Esophagus muscularis mucosa (tissue), 4 donors: ENCODE measurements around the gene CNOT10. TPM values are rescaled to one million over a fixed set of nuclear protein-coding genes. Genes with fewer than 3 reads are reported as not detected.

Experiments
- DNase-seq: peaks from one replicate; pipeline ENCODE4 v3.0.0-alpha.2; 2017; ENCODE audit errors: extremely low spot score
- H3K27ac ChIP-seq, 4 donors: fragments of 200-600 bp; sonication (generic); replicated peaks in 1 of 4; 1 replicate in 3 of 4; 2 replicates in 1 of 4; pipeline ENCODE4 v1.5.1; 2016 to 2019; ENCODE audit warnings: mild to moderate bottlenecking in 1 of 4
- H3K27me3 ChIP-seq, 4 donors: fragments of 200-600 bp; sonication (generic); one replicate each; pipeline versions ENCODE4 v1.5.1 to v1.6.0; 2016 to 2019
- H3K36me3 ChIP-seq, 4 donors: fragments of 200-600 bp; sonication (generic); one replicate each; pipeline ENCODE4 v1.5.1; 2016 to 2019
- H3K4me1 ChIP-seq, 4 donors: fragments of 200-600 bp; sonication (generic); one replicate each; pipeline ENCODE4 v1.5.1; 2016 to 2019
- H3K4me3 ChIP-seq, 4 donors: fragments of 200-600 bp; sonication (generic); 1 replicate in 2 of 4; 2 replicates in 2 of 4; pipeline ENCODE4 v1.5.1; 2016 to 2019; ENCODE audit warnings: mild to moderate bottlenecking in 4 of 4, moderate library complexity in 1 of 4
- H3K9me3 ChIP-seq, 4 donors: fragments of 200-600 bp; sonication (generic); 1 replicate in 3 of 4; 2 replicates in 1 of 4; pipeline ENCODE4 v1.5.1; 2016 to 2019
- CTCF ChIP-seq, 3 experiments: fragments of 200-600 bp in 2 of 3; fragments of 450-650 bp in 1 of 3; sonication (generic) in 2 of 3; IDR thresholded peaks; one replicate each; pipeline ENCODE4 v1.5.1; 2017 to 2019; ENCODE audit warnings: antibody characterized with exemption in 3 of 3, mild to moderate bottlenecking in 2 of 3, moderate library complexity in 1 of 3
- EP300 ChIP-seq: sonication (generic); formaldehyde crosslinking; IDR thresholded peaks from one replicate; pipeline ENCODE4 v1.6.1; 2017; ENCODE audit warnings: antibody characterized with exemption
- POLR2A ChIP-seq: fragments of 450-650 bp; IDR thresholded peaks from one replicate; pipeline ENCODE4 v1.6.1; 2017; ENCODE audit warnings: antibody characterized with exemption, moderate library complexity, mild to moderate bottlenecking, low read depth
- POLR2AphosphoS5 ChIP-seq, 2 donors: sonication (generic); formaldehyde crosslinking; IDR thresholded peaks; one replicate each; pipeline ENCODE4 v1.6.1; 2017; ENCODE audit warnings: antibody characterized with exemption in 2 of 2
- WGBS: methylation state at CpG from one replicate; pipeline ENCODE4 v1.1.5; 2018; 5-methylcytosine and 5-hydroxymethylcytosine counted together
- intact Hi-C: fragments of 100-400 bp; cut with DNase I; formaldehyde crosslinking; loops from one replicate; pipeline ENCODE4 v1.15.1; 2023
- total RNA-seq, 4 donors: library from RNA; depleted of rRNA; stranded (reverse); fragments of >200 nt; gene quantifications; one replicate each; pipeline versions ENCODE4 v1.1.0 to v1.2.1, GENCODE V29; 2016

The CNOT10 gene
- total RNA-seq, 4 donors from 2014 or later, result 10.8 to 16.8 (median 15.4) TPM

- DNase-seq, result no peak
- H3K4me1 ChIP-seq, result peaks cover 0 to 14% (median 7%) of the 10 kb centered on the region in 4 donors
- H3K36me3 ChIP-seq, result peaks cover 15 to 45% (median 34%) of the 10 kb centered on the region in 4 donors
- H3K27me3 ChIP-seq, result no peaks in the 10 kb centered on the region
- no peaks in the 10 kb centered on the region for H3K9me3 ChIP-seq
- TF ChIP-seq POLR2AphosphoS5 (IDR thresholded peaks at IDR 0.05), result no peak
- no peak for TF ChIP-seq EP300
- TF ChIP-seq POLR2A, result no peak
- TF ChIP-seq CTCF (IDR thresholded peaks at IDR 0.05), result no peak
- no peak overlapping the region for H3K27ac ChIP-seq
- no peak overlapping the region for H3K4me3 ChIP-seq
- WGBS, result 98% methylated on average over 3 of the region's 3 CpGs
- intact Hi-C loops, result no loop called here
Observed at GRCh38 chr3:32708672-32709283, 23.8 kb downstream of the CNOT10 start.

- Histone ChIP-seq H3K4me3 (no peak overlapping the region), H3K9me3 (no peaks in the 10 kb centered on the region), H3K27ac (no peak overlapping the region), H3K36me3 (peaks cover 15 to 49% (median 37%) of the 10 kb centered on the region in 4 donors), H3K27me3 (no peaks in the 10 kb centered on the region), H3K4me1 (peaks cover 0 to 14% (median 7%) of the 10 kb centered on the region in 4 donors)
- 97% methylated on average over 3 of the region's 3 CpGs for whole genome bisulfite sequencing
- intact Hi-C loops, result no loop called here
- DNase-seq, result no peak
- TF ChIP-seq CTCF (IDR thresholded peaks at IDR 0.05) (no peak), POLR2A (no peak), POLR2AphosphoS5 (IDR thresholded peaks at IDR 0.05) (no peak), EP300 (no peak)
Observed at GRCh38 chr3:32709346-32709745, 24.4 kb downstream of the CNOT10 start.

GRCh38 chr3:32712506-32713055, 27.6 kb downstream of the CNOT10 start:
- Histone ChIP-seq H3K4me3 (no peak overlapping the region), H3K9me3 (no peaks in the 10 kb centered on the region), H3K4me1 (no peaks in the 10 kb centered on the region), H3K27me3 (no peaks in the 10 kb centered on the region), H3K27ac (no peak overlapping the region), H3K36me3 (peaks cover 32 to 80% (median 57%) of the 10 kb centered on the region in 4 donors)
- intact Hi-C loops, result no loop called here
- TF ChIP-seq CTCF (IDR thresholded peaks at IDR 0.05) (no peak), POLR2A (no peak), EP300 (no peak), POLR2AphosphoS5 (IDR thresholded peaks at IDR 0.05) (no peak)
- no peak for DNase-seq
- 94% methylated on average over 1 of the region's 1 CpG for WGBS

- no peaks in the 10 kb centered on the region for H3K9me3 ChIP-seq
- TF ChIP-seq CTCF (IDR thresholded peaks at IDR 0.05), result no peak
- TF ChIP-seq POLR2AphosphoS5 (IDR thresholded peaks at IDR 0.05), result no peak
- TF ChIP-seq POLR2A, result no peak
- TF ChIP-seq EP300, result no peak
- H3K4me3 ChIP-seq, result no peak overlapping the region
- intact Hi-C loops, result no loop called here
- peaks cover 33 to 85% (median 59%) of the 10 kb centered on the region in 4 donors for H3K36me3 ChIP-seq
- no peak for DNase-seq
- no peak overlapping the region for H3K27ac ChIP-seq
- H3K27me3 ChIP-seq, result no peaks in the 10 kb centered on the region
- no peaks in the 10 kb centered on the region for H3K4me1 ChIP-seq
Observed at GRCh38 chr3:32713181-32713580, 28.2 kb downstream of the CNOT10 start.
